K562 (cell line): ENCODE results near the gene GKAP1.
"Not testable (repeated sequence)": the region's sequence is repeated elsewhere in the genome, so short reads cannot be mapped to it uniquely, and the experiment has no call there.

Experiments
- BRCA1 ChIP-seq, 2 experiments: fragments of 450-650 bp in 1 of 2; sonication (generic) in 1 of 2; formaldehyde crosslinking in 1 of 2; IDR thresholded peaks; 2 replicates each; pipeline versions ENCODE4 v1.5.0 to v1.6.1; 2017 to 2020; ENCODE audit warnings: mild to moderate bottlenecking in 1 of 2, missing genetic modification reagents in 1 of 2
- IRF2 ChIP-seq: sonication (generic); formaldehyde crosslinking; IDR thresholded peaks from 2 replicates; pipeline ENCODE4 v1.8.1; 2022; ENCODE audit warnings: mild to moderate bottlenecking, missing genetic modification reagents
- KDM2B ChIP-seq: fragments of 250-450 bp; sonication (Bioruptor Pico); IDR thresholded peaks from 2 replicates; pipeline ENCODE4 v1.8.0; 2021; ENCODE audit warnings: mild to moderate bottlenecking, moderate library complexity
- KDM4B ChIP-seq, 2 experiments: fragments of 450-650 bp in 1 of 2; sonication (generic) in 1 of 2; IDR thresholded peaks; 2 replicates each; pipeline ENCODE4 v1.6.1; 2016 to 2017; ENCODE audit warnings: borderline replicate concordance in 2 of 2, antibody characterized with exemption in 1 of 2, low read depth in 1 of 2, mild to moderate bottlenecking in 1 of 2
- NFYB ChIP-seq: IDR thresholded peaks from 2 replicates; pipeline ENCODE4 v1.6.1; 2011; ENCODE audit warnings: mild to moderate bottlenecking, moderate library complexity; ENCODE audit not compliant: insufficient read length; ENCODE audit errors: extremely low read depth
- POLR2A ChIP-seq: fragments of 450-650 bp; conservative IDR thresholded peaks from 2 replicates; pipeline ENCODE4 v1.6.1; 2016
- ZNF217 ChIP-seq: sonication (generic); formaldehyde crosslinking; IDR thresholded peaks from 2 replicates; pipeline ENCODE4 v1.8.0; 2022; ENCODE audit warnings: mild to moderate bottlenecking, missing genetic modification reagents
- ZNF830 ChIP-seq: fragments of 250-450 bp; sonication (Bioruptor Pico); IDR thresholded peaks from 2 replicates; pipeline ENCODE4 v1.5.0; 2021; ENCODE audit warnings: mild to moderate bottlenecking
- TF ChIP-seq, protein P1 (sequence below): fragments of 450-650 bp; IDR thresholded peaks from 2 replicates; pipeline ENCODE4 v1.7.1; 2018; ENCODE audit warnings: mild to moderate bottlenecking, low read depth; ENCODE audit not compliant: partially characterized antibody
- TF ChIP-seq, protein P2 (sequence below): sonication (generic); formaldehyde crosslinking; IDR thresholded peaks from 2 replicates; pipeline ENCODE4 v1.9.0; 2022; ENCODE audit warnings: mild to moderate bottlenecking, missing genetic modification reagents
- TF ChIP-seq, protein P3 (sequence below), 3 experiments: IDR thresholded peaks in 2 of 3; conservative IDR thresholded peaks in 1 of 3; 2 replicates each; pipeline ENCODE4 v1.5.1; 2011 to 2012; ENCODE audit warnings: low read length in 3 of 3, mild to moderate bottlenecking in 3 of 3, control low read depth in 2 of 3, improper control_type of control experiment in 1 of 3, inconsistent platforms in 1 of 3, low read depth in 1 of 3, mixed read lengths in 1 of 3, moderate library complexity in 1 of 3; ENCODE audit not compliant: insufficient read depth in 2 of 3
- TF ChIP-seq, protein P4 (sequence below): fragments of 250-450 bp; sonication (Bioruptor Pico); IDR thresholded peaks from 2 replicates; pipeline ENCODE4 v1.5.0; 2020; ENCODE audit warnings: mild to moderate bottlenecking
- TF ChIP-seq, protein P5 (sequence below): sonication (generic); formaldehyde crosslinking; IDR thresholded peaks from 2 replicates; pipeline ENCODE4 v1.8.1; 2023; ENCODE audit warnings: mild to moderate bottlenecking, missing genetic modification reagents
- TF ChIP-seq, protein P6 (sequence below): sonication (generic); formaldehyde crosslinking; IDR thresholded peaks from 2 replicates; pipeline ENCODE4 v1.8.1; 2022; ENCODE audit warnings: missing genetic modification reagents

DNA sequence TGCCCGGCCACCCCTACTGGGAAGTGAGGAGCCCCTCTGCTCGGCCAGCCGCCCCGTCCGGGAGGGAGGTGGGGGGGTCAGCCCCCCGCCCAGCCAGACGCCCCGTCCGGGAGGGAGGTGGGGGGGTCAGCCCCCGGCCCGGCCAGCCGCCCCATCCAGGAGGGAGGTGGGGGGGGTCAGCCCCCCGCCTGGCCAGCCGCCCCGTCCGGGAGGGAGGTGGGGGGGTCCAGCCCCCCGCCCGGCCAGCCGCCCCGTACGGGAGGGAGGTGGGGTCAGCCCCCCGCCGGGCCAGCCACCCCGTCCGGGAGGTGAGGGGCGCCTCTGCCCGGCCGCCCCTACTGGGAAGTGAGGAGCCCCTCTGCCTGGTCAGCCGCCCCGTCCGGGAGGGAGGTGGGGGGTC lies 13.1 kb downstream of the GKAP1 start:
- TF ChIP-seq BRCA1 (IDR thresholded peaks at IDR 0.05); BRCA1 (CRISPR knock-in tag; IDR thresholded peaks at IDR 0.05); KDM4B (IDR thresholded peaks at IDR 0.05; ENCODE audit: borderline replicate concordance in 2 of 2, low read depth in 1 of 2); POLR2A; NFYB; KDM2B (CRISPR knock-in tag); ZNF217 (CRISPR knock-in tag); ZNF830 (CRISPR knock-in tag); IRF2 (CRISPR knock-in tag): not testable (repeated sequence)
- TF ChIP-seq, protein P1, sequence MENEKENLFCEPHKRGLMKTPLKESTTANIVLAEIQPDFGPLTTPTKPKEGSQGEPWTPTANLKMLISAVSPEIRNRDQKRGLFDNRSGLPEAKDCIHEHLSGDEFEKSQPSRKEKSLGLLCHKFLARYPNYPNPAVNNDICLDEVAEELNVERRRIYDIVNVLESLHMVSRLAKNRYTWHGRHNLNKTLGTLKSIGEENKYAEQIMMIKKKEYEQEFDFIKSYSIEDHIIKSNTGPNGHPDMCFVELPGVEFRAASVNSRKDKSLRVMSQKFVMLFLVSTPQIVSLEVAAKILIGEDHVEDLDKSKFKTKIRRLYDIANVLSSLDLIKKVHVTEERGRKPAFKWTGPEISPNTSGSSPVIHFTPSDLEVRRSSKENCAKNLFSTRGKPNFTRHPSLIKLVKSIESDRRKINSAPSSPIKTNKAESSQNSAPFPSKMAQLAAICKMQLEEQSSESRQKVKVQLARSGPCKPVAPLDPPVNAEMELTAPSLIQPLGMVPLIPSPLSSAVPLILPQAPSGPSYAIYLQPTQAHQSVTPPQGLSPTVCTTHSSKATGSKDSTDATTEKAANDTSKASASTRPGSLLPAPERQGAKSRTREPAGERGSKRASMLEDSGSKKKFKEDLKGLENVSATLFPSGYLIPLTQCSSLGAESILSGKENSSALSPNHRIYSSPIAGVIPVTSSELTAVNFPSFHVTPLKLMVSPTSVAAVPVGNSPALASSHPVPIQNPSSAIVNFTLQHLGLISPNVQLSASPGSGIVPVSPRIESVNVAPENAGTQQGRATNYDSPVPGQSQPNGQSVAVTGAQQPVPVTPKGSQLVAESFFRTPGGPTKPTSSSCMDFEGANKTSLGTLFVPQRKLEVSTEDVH = not testable (repeated sequence)
- TF ChIP-seq, protein P2, sequence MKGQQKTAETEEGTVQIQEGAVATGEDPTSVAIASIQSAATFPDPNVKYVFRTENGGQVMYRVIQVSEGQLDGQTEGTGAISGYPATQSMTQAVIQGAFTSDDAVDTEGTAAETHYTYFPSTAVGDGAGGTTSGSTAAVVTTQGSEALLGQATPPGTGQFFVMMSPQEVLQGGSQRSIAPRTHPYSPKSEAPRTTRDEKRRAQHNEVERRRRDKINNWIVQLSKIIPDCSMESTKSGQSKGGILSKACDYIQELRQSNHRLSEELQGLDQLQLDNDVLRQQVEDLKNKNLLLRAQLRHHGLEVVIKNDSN (CRISPR knock-in tag) = not testable (repeated sequence)
- TF ChIP-seq, protein P3, sequence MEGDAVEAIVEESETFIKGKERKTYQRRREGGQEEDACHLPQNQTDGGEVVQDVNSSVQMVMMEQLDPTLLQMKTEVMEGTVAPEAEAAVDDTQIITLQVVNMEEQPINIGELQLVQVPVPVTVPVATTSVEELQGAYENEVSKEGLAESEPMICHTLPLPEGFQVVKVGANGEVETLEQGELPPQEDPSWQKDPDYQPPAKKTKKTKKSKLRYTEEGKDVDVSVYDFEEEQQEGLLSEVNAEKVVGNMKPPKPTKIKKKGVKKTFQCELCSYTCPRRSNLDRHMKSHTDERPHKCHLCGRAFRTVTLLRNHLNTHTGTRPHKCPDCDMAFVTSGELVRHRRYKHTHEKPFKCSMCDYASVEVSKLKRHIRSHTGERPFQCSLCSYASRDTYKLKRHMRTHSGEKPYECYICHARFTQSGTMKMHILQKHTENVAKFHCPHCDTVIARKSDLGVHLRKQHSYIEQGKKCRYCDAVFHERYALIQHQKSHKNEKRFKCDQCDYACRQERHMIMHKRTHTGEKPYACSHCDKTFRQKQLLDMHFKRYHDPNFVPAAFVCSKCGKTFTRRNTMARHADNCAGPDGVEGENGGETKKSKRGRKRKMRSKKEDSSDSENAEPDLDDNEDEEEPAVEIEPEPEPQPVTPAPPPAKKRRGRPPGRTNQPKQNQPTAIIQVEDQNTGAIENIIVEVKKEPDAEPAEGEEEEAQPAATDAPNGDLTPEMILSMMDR (IDR thresholded peaks at IDR 0.05 in 2 of 3, conservative IDR thresholded peaks at IDR 0.05 in 1 of 3; ENCODE audit: insufficient read depth in 2 of 3, low read depth in 1 of 3, low read length in 3 of 3) = not testable (repeated sequence)
- TF ChIP-seq, protein P4, sequence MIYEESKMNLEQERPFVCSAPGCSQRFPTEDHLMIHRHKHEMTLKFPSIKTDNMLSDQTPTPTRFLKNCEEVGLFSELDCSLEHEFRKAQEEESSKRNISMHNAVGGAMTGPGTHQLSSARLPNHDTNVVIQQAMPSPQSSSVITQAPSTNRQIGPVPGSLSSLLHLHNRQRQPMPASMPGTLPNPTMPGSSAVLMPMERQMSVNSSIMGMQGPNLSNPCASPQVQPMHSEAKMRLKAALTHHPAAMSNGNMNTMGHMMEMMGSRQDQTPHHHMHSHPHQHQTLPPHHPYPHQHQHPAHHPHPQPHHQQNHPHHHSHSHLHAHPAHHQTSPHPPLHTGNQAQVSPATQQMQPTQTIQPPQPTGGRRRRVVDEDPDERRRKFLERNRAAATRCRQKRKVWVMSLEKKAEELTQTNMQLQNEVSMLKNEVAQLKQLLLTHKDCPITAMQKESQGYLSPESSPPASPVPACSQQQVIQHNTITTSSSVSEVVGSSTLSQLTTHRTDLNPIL (CRISPR knock-in tag) = not testable (repeated sequence)
- TF ChIP-seq, protein P5, sequence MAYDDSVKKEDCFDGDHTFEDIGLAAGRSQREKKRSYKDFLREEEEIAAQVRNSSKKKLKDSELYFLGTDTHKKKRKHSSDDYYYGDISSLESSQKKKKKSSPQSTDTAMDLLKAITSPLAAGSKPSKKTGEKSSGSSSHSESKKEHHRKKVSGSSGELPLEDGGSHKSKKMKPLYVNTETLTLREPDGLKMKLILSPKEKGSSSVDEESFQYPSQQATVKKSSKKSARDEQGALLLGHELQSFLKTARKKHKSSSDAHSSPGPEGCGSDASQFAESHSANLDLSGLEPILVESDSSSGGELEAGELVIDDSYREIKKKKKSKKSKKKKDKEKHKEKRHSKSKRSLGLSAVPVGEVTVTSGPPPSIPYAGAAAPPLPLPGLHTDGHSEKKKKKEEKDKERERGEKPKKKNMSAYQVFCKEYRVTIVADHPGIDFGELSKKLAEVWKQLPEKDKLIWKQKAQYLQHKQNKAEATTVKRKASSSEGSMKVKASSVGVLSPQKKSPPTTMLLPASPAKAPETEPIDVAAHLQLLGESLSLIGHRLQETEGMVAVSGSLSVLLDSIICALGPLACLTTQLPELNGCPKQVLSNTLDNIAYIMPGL (CRISPR knock-in tag) = not testable (repeated sequence)
- TF ChIP-seq, protein P6, sequence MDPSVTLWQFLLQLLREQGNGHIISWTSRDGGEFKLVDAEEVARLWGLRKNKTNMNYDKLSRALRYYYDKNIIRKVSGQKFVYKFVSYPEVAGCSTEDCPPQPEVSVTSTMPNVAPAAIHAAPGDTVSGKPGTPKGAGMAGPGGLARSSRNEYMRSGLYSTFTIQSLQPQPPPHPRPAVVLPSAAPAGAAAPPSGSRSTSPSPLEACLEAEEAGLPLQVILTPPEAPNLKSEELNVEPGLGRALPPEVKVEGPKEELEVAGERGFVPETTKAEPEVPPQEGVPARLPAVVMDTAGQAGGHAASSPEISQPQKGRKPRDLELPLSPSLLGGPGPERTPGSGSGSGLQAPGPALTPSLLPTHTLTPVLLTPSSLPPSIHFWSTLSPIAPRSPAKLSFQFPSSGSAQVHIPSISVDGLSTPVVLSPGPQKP = not testable (repeated sequence)
